Loucy (cell line): ENCODE data around the gene PIGO.
A peak's percentile ranks its signal among the peaks of the same experiment; 100 is the strongest.

Experiments used
- CTCF ChIP-seq: fragments of 200-600 bp; sonication (generic); conservative IDR thresholded peaks from 2 replicates; pipeline ENCODE4 v1.5.1; 2014; ENCODE audit warnings: mild to moderate bottlenecking, antibody characterized with exemption, low read length
- EZH2phosphoT487 ChIP-seq: fragments of 200-600 bp; IDR thresholded peaks from 2 replicates; pipeline ENCODE4 v1.6.1; 2018; ENCODE audit warnings: antibody characterized with exemption, mild to moderate bottlenecking, moderate library complexity, borderline replicate concordance

GRCh38 chr9:35071814-35072460 is 24.5 kb downstream of the PIGO start:
- TF ChIP-seq CTCF (peak; percentile 37; the same call in 1 of the 2 replicates), EZH2phosphoT487 (no peak)
